CD4-positive, alpha-beta T cell treated with Interferon gamma for 1 hour (primary cell): ENCODE data around the gene SRGN.
A peak's percentile ranks its signal among the peaks of the same experiment; 100 is the strongest.

Experiments
- DNase-seq: peaks from one replicate; pipeline ENCODE4 v3.0.0-alpha.2; 2020

The SRGN gene

GRCh38 chr10:69061305-69062161 lies 26.4 kb upstream of the SRGN start:
- peak; percentile 55 for DNase-seq

GRCh38 chr10:69062901-69063300 lies 25.0 kb upstream of the SRGN start:
- no peak for DNase-seq

- no peak for DNase-seq
These were observed 23.1 kb upstream of the SRGN start for GRCh38 chr10:69064762-69065328.

GRCh38 chr10:69065406-69066361 lies 22.2 kb upstream of the SRGN start:
- DNase-seq: peak; percentile 78

GRCh38 chr10:69067189-69067588 lies 20.7 kb upstream of the SRGN start:
- DNase-seq: no peak

- no peak for DNase-seq
These were observed 19.4 kb upstream of the SRGN start for GRCh38 chr10:69068549-69068948.

- no peak for DNase-seq
These were observed 18.5 kb upstream of the SRGN start for GRCh38 chr10:69069090-69070042.

- DNase-seq: no peak
These were observed 17.0 kb upstream of the SRGN start for GRCh38 chr10:69070951-69071350.

- DNase-seq: no peak
These were observed 16.3 kb upstream of the SRGN start for GRCh38 chr10:69071610-69072009.

GRCh38 chr10:69073026-69073425 lies 14.9 kb upstream of the SRGN start:
- no peak for DNase-seq

- no peak for DNase-seq
These were observed 14.1 kb upstream of the SRGN start for GRCh38 chr10:69073736-69074364.

- no peak for DNase-seq
These were observed 13.4 kb upstream of the SRGN start for GRCh38 chr10:69074532-69074931.

- DNase-seq: no peak
These were observed 12.5 kb upstream of the SRGN start for GRCh38 chr10:69075431-69075830.

GRCh38 chr10:69078311-69078710 lies 9.6 kb upstream of the SRGN start:
- no peak for DNase-seq

GRCh38 chr10:69080226-69080625 lies 7.7 kb upstream of the SRGN start:
- no peak for DNase-seq

- DNase-seq: no peak
These were observed 1.8 kb upstream of the SRGN start for GRCh38 chr10:69086001-69086509.

- no peak for DNase-seq
These were observed 517 bp downstream of the SRGN start for GRCh38 chr10:69088471-69088769.

GRCh38 chr10:69088801-69089501 lies 1.0 kb downstream of the SRGN start:
- no peak for DNase-seq

GRCh38 chr10:69089638-69090599 lies 2.0 kb downstream of the SRGN start:
- DNase-seq: peak; percentile 88

- no peak for DNase-seq
These were observed 2.8 kb downstream of the SRGN start for GRCh38 chr10:69090685-69091084.
